WTC11 (cell line): ENCODE data around the gene STAM.

Experiments
- ATF2 ChIP-seq: sonication (generic); formaldehyde crosslinking; IDR thresholded peaks from 2 replicates; pipeline ENCODE4 v1.8.1; 2022; ENCODE audit warnings: low read depth, missing genetic modification reagents, borderline replicate concordance
- CTCF ChIP-seq: fragments of 200-600 bp; IDR thresholded peaks from 2 replicates; pipeline ENCODE4 v1.8.0; 2022; ENCODE audit warnings: antibody characterized with exemption
- FOXJ3 ChIP-seq: sonication (generic); formaldehyde crosslinking; IDR thresholded peaks from 2 replicates; pipeline ENCODE4 v1.9.0; 2021; ENCODE audit warnings: missing genetic modification reagents, mild to moderate bottlenecking, borderline replicate concordance
- IRF1 ChIP-seq: sonication (generic); formaldehyde crosslinking; IDR thresholded peaks from 2 replicates; pipeline ENCODE4 v1.8.0; 2023; ENCODE audit warnings: missing genetic modification reagents
- NFYB ChIP-seq: sonication (generic); formaldehyde crosslinking; conservative IDR thresholded peaks from 2 replicates; pipeline ENCODE4 v1.8.0; 2022; ENCODE audit warnings: low read depth, missing genetic modification reagents
- TEAD4 ChIP-seq: sonication (generic); formaldehyde crosslinking; IDR thresholded peaks from 2 replicates; pipeline ENCODE4 v1.8.0; 2022; ENCODE audit warnings: mild to moderate bottlenecking, missing genetic modification reagents

- no peak for TF ChIP-seq TEAD4 (CRISPR knock-in tag)
- no peak for TF ChIP-seq FOXJ3
- no peak for TF ChIP-seq IRF1
- no peak for TF ChIP-seq CTCF
- TF ChIP-seq ATF2 (CRISPR knock-in tag): no peak
- TF ChIP-seq NFYB (CRISPR knock-in tag): no peak
These were observed 59.8 kb downstream of the STAM start for GRCh38 chr10:17703706-17704105.
